HepG2 (cell line): ENCODE data around the gene METTL13. TPM values are rescaled to one million over a fixed set of nuclear protein-coding genes. Genes with fewer than 3 reads are reported as not detected.

Experiments
- DMTF1 ChIP-seq: sonication (generic); formaldehyde crosslinking; IDR thresholded peaks from 2 replicates; pipeline ENCODE4 v1.4.0; 2020; ENCODE audit warnings: mild to moderate bottlenecking, missing genetic modification reagents
- FOXA1 ChIP-seq, 2 experiments: fragments of 450-650 bp in 1 of 2; sonication (generic) in 1 of 2; formaldehyde crosslinking in 1 of 2; IDR thresholded peaks; 2 replicates each; pipeline versions ENCODE4 v1.4.0 to v1.6.1; 2016 to 2020; ENCODE audit warnings: missing genetic modification reagents in 1 of 2
- GLI4 ChIP-seq: sonication (generic); formaldehyde crosslinking; IDR thresholded peaks from 2 replicates; pipeline ENCODE4 v1.5.1; 2020; ENCODE audit warnings: missing genetic modification reagents, mild to moderate bottlenecking, moderate library complexity, borderline replicate concordance
- HNRNPUL1 ChIP-seq: fragments of 200-400 bp; formaldehyde crosslinking; IDR thresholded peaks from 2 replicates; pipeline ENCODE4 v1.6.1; 2017; ENCODE audit warnings: low read depth, mild to moderate bottlenecking, low read length, moderate library complexity
- PHB2 ChIP-seq: fragments of 450-650 bp; IDR thresholded peaks from 2 replicates; pipeline ENCODE4 v1.6.1; 2018; ENCODE audit not compliant: partially characterized antibody
- REPIN1 ChIP-seq: sonication (generic); formaldehyde crosslinking; IDR thresholded peaks from 2 replicates; pipeline ENCODE4 v1.8.0; 2022; ENCODE audit warnings: missing genetic modification reagents, low read depth, mild to moderate bottlenecking, borderline replicate concordance
- TEF ChIP-seq: sonication (generic); formaldehyde crosslinking; IDR thresholded peaks from 2 replicates; pipeline ENCODE4 v1.5.0; 2020; ENCODE audit warnings: missing genetic modification reagents
- ZFYVE20 ChIP-seq: sonication (generic); formaldehyde crosslinking; IDR thresholded peaks from 2 replicates; pipeline ENCODE4 v1.8.0; 2023; ENCODE audit warnings: low read depth, mild to moderate bottlenecking, moderate library complexity, missing genetic modification reagents, borderline replicate concordance
- ZNF605 ChIP-seq: sonication (generic); formaldehyde crosslinking; IDR thresholded peaks from 2 replicates; pipeline ENCODE4 v1.8.0; 2022; ENCODE audit warnings: mild to moderate bottlenecking, missing genetic modification reagents
- ZNF788 ChIP-seq: sonication (generic); formaldehyde crosslinking; IDR thresholded peaks from 2 replicates; pipeline ENCODE4 v1.5.0; 2020; ENCODE audit warnings: mild to moderate bottlenecking, missing genetic modification reagents, borderline replicate concordance
- ZSCAN30 ChIP-seq: sonication (generic); formaldehyde crosslinking; IDR thresholded peaks from 2 replicates; pipeline ENCODE4 v1.5.0; 2020; ENCODE audit warnings: mild to moderate bottlenecking, missing genetic modification reagents
- polyA plus RNA-seq, 8 experiments: library from polyadenylated mRNA; depleted of rRNA in 3 of 8; stranded (reverse) in 7 of 8; unstranded in 1 of 8; fragments of >200 nt; fragmentation: Illumina TruSeq in 4 of 8; extraction: Trizol in 4 of 8; gene quantifications; 2 replicates each; pipeline versions ENCODE4 v1.2.1 to v1.2.3, GENCODE V29; 2011 to 2016; ENCODE audit warnings: low read depth in 4 of 8, missing spikeins in 1 of 8, mixed read lengths in 1 of 8; ENCODE audit not compliant: insufficient read depth in 1 of 8
- total RNA-seq, 5 experiments: library from RNA; depleted of rRNA; stranded (reverse); fragments of >200 nt; fragmentation: Illumina TruSeq; extraction: Trizol; gene quantifications; 2 replicates each; pipeline ENCODE4 v1.2.3, GENCODE V29; 2016; ENCODE audit warnings: low read depth in 1 of 5
- TF ChIP-seq, protein P1 (sequence below): sonication (generic); formaldehyde crosslinking; IDR thresholded peaks from 2 replicates; pipeline ENCODE4 v1.4.0; 2020; ENCODE audit warnings: mild to moderate bottlenecking, missing genetic modification reagents, borderline replicate concordance
- TF ChIP-seq, protein P2 (sequence below): fragments of 450-650 bp; IDR thresholded peaks from 2 replicates; pipeline ENCODE4 v1.6.1; 2017; ENCODE audit warnings: mild to moderate bottlenecking
- TF ChIP-seq, protein P3 (sequence below): IDR thresholded peaks from 2 replicates; pipeline ENCODE4 v1.6.1; 2016; ENCODE audit warnings: missing genetic modification reagents, missing compliant biosample characterization

Gene METTL13
- total and polyA plus RNA-seq, 2 of the 13 experiments (the other 11 are each of a cell fraction or from before 2014, with no cell fraction given): 18.6 to 22.8 TPM

- TF ChIP-seq, protein P1, sequence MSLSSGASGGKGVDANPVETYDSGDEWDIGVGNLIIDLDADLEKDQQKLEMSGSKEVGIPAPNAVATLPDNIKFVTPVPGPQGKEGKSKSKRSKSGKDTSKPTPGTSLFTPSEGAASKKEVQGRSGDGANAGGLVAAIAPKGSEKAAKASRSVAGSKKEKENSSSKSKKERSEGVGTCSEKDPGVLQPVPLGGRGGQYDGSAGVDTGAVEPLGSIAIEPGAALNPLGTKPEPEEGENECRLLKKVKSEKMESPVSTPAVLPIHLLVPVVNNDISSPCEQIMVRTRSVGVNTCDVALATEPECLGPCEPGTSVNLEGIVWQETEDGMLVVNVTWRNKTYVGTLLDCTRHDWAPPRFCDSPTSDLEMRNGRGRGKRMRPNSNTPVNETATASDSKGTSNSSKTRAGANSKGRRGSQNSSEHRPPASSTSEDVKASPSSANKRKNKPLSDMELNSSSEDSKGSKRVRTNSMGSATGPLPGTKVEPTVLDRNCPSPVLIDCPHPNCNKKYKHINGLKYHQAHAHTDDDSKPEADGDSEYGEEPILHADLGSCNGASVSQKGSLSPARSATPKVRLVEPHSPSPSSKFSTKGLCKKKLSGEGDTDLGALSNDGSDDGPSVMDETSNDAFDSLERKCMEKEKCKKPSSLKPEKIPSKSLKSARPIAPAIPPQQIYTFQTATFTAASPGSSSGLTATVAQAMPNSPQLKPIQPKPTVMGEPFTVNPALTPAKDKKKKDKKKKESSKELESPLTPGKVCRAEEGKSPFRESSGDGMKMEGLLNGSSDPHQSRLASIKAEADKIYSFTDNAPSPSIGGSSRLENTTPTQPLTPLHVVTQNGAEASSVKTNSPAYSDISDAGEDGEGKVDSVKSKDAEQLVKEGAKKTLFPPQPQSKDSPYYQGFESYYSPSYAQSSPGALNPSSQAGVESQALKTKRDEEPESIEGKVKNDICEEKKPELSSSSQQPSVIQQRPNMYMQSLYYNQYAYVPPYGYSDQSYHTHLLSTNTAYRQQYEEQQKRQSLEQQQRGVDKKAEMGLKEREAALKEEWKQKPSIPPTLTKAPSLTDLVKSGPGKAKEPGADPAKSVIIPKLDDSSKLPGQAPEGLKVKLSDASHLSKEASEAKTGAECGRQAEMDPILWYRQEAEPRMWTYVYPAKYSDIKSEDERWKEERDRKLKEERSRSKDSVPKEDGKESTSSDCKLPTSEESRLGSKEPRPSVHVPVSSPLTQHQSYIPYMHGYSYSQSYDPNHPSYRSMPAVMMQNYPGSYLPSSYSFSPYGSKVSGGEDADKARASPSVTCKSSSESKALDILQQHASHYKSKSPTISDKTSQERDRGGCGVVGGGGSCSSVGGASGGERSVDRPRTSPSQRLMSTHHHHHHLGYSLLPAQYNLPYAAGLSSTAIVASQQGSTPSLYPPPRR: peak; percentile 19; the same call in 1 of the 2 replicates
- TF ChIP-seq, protein P2, sequence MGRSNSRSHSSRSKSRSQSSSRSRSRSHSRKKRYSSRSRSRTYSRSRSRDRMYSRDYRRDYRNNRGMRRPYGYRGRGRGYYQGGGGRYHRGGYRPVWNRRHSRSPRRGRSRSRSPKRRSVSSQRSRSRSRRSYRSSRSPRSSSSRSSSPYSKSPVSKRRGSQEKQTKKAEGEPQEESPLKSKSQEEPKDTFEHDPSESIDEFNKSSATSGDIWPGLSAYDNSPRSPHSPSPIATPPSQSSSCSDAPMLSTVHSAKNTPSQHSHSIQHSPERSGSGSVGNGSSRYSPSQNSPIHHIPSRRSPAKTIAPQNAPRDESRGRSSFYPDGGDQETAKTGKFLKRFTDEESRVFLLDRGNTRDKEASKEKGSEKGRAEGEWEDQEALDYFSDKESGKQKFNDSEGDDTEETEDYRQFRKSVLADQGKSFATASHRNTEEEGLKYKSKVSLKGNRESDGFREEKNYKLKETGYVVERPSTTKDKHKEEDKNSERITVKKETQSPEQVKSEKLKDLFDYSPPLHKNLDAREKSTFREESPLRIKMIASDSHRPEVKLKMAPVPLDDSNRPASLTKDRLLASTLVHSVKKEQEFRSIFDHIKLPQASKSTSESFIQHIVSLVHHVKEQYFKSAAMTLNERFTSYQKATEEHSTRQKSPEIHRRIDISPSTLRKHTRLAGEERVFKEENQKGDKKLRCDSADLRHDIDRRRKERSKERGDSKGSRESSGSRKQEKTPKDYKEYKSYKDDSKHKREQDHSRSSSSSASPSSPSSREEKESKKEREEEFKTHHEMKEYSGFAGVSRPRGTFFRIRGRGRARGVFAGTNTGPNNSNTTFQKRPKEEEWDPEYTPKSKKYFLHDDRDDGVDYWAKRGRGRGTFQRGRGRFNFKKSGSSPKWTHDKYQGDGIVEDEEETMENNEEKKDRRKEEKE: no peak
- no peak for TF ChIP-seq PHB2
- no peak for TF ChIP-seq GLI4 (CRISPR knock-in tag)
- TF ChIP-seq REPIN1 (CRISPR knock-in tag): peak; percentile 86; the same call in 1 of the 2 replicates
- TF ChIP-seq ZSCAN30 (CRISPR knock-in tag): no peak
- TF ChIP-seq, protein P3, sequence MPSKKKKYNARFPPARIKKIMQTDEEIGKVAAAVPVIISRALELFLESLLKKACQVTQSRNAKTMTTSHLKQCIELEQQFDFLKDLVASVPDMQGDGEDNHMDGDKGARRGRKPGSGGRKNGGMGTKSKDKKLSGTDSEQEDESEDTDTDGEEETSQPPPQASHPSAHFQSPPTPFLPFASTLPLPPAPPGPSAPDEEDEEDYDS (CRISPR knock-in tag): peak; percentile 87
- no peak for TF ChIP-seq ZFYVE20 (CRISPR knock-in tag)
- peak; percentile 77 for TF ChIP-seq ZNF605 (CRISPR knock-in tag)
- TF ChIP-seq HNRNPUL1: no peak
- TF ChIP-seq DMTF1 (CRISPR knock-in tag): no peak
- TF ChIP-seq TEF (CRISPR knock-in tag): no peak
- TF ChIP-seq FOXA1 (IDR thresholded peaks at IDR 0.05): no peak
- no peak for TF ChIP-seq FOXA1 (CRISPR knock-in tag; IDR thresholded peaks at IDR 0.05)
- TF ChIP-seq ZNF788 (CRISPR knock-in tag): peak; percentile 85; the same call in 1 of the 2 replicates
Observed at GRCh38 chr1:171781176-171781875, at the start of gene METTL13 (continued).
